Measurements from ENCODE around the gene DCAF4. TPM values are rescaled to one million over a fixed set of nuclear protein-coding genes. Genes with fewer than 3 reads are reported as not detected.

The DCAF4 gene
- total RNA-seq, 1 donor from 2014 or later = 6.9 TPM

GRCh38 chr14:72891666-72892102 lies 34.6 kb upstream of the DCAF4 start:
- no peaks in the 10 kb centered on the region for H3K36me3 ChIP-seq
- intact Hi-C loops (cut with micrococcal nuclease) = loop anchor here (10.0 kb wide), 1 partner anchor 77 kb away; no protein-coding TSS in a partner anchor
- H3K27me3 ChIP-seq (ENCODE audit: low read depth) = peaks cover 15% of the 10 kb centered on the region
- peak overlapping the region; percentile 78 for H3K4me3 ChIP-seq
- peaks cover 63% of the 10 kb centered on the region for H3K4me1 ChIP-seq
- H3K27ac ChIP-seq (replicated peaks) = peak overlapping the region; percentile 90
- TF ChIP-seq, protein P1, sequence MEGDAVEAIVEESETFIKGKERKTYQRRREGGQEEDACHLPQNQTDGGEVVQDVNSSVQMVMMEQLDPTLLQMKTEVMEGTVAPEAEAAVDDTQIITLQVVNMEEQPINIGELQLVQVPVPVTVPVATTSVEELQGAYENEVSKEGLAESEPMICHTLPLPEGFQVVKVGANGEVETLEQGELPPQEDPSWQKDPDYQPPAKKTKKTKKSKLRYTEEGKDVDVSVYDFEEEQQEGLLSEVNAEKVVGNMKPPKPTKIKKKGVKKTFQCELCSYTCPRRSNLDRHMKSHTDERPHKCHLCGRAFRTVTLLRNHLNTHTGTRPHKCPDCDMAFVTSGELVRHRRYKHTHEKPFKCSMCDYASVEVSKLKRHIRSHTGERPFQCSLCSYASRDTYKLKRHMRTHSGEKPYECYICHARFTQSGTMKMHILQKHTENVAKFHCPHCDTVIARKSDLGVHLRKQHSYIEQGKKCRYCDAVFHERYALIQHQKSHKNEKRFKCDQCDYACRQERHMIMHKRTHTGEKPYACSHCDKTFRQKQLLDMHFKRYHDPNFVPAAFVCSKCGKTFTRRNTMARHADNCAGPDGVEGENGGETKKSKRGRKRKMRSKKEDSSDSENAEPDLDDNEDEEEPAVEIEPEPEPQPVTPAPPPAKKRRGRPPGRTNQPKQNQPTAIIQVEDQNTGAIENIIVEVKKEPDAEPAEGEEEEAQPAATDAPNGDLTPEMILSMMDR (IDR thresholded peaks at IDR 0.05; ENCODE audit: borderline replicate concordance) = no peak
- DNase-seq = no peak
- no peaks in the 10 kb centered on the region for H3K9me3 ChIP-seq (replicated peaks)

GRCh38 chr14:72892103-72892878 lies 34.0 kb upstream of the DCAF4 start:
- H3K4me3 ChIP-seq = peak overlapping the region; percentile 78
- intact Hi-C loops (cut with micrococcal nuclease) = loop anchor here (10.0 kb wide), 1 partner anchor 77 kb away; no protein-coding TSS in a partner anchor
- H3K36me3 ChIP-seq = no peaks in the 10 kb centered on the region
- H3K4me1 ChIP-seq = peaks cover 63% of the 10 kb centered on the region
- peak overlapping the region; percentile 90 for H3K27ac ChIP-seq (replicated peaks)
- peaks cover 15% of the 10 kb centered on the region for H3K27me3 ChIP-seq (ENCODE audit: low read depth)
- TF ChIP-seq, protein P1 (IDR thresholded peaks at IDR 0.05; ENCODE audit: borderline replicate concordance) = no peak
- DNase-seq = no peak
- no peaks in the 10 kb centered on the region for H3K9me3 ChIP-seq (replicated peaks)

- Histone ChIP-seq H3K4me3 (peak overlapping the region; percentile 78), H3K27me3 (ENCODE audit: low read depth) (peaks cover 15% of the 10 kb centered on the region), H3K36me3 (no peaks in the 10 kb centered on the region), H3K9me3 (replicated peaks) (no peaks in the 10 kb centered on the region), H3K4me1 (peaks cover 60% of the 10 kb centered on the region), H3K27ac (replicated peaks) (peak overlapping the region; percentile 90)
- TF ChIP-seq, protein P1 (IDR thresholded peaks at IDR 0.05; ENCODE audit: borderline replicate concordance) = no peak
- peak; percentile 26 for DNase-seq
- intact Hi-C loops (cut with micrococcal nuclease) = loop anchor here (10.0 kb wide), 1 partner anchor 78 kb away; no protein-coding TSS in a partner anchor
Observed at GRCh38 chr14:72892879-72893635, 33.2 kb upstream of the DCAF4 start.

GRCh38 chr14:72893636-72894322 lies 32.5 kb upstream of the DCAF4 start, which contains the start of gene DPF3:
TSS of gene DPF3 (minus strand) at chr14:72894101. CDS start at chr14:72894088, 13 bp downstream.
- DNase-seq = peak; percentile 96
- Histone ChIP-seq H3K36me3 (no peaks in the 10 kb centered on the region), H3K4me3 (peak within 1 kb of the TSS; percentile 78), H3K9me3 (replicated peaks) (no peaks in the 10 kb centered on the region), H3K27me3 (ENCODE audit: low read depth) (peaks cover 15% of the 10 kb centered on the region), H3K4me1 (peaks cover 52% of the 10 kb centered on the region), H3K27ac (replicated peaks) (peak within 1 kb of the TSS; percentile 90)
- TF ChIP-seq, protein P1 (IDR thresholded peaks at IDR 0.05; ENCODE audit: borderline replicate concordance) = no peak
- intact Hi-C loops (cut with micrococcal nuclease) = loop anchor here (10.0 kb wide), 1 partner anchor 79 kb away; no protein-coding TSS in a partner anchor

- intact Hi-C loops (cut with micrococcal nuclease) = loop anchor here (10.0 kb wide), 1 partner anchor 79 kb away; no protein-coding TSS in a partner anchor
- Histone ChIP-seq H3K4me3 (peak overlapping the region; percentile 78), H3K27me3 (ENCODE audit: low read depth) (peaks cover 15% of the 10 kb centered on the region), H3K4me1 (peaks cover 47% of the 10 kb centered on the region), H3K36me3 (no peaks in the 10 kb centered on the region), H3K27ac (replicated peaks) (peak overlapping the region; percentile 90), H3K9me3 (replicated peaks) (no peaks in the 10 kb centered on the region)
- TF ChIP-seq, protein P1 (IDR thresholded peaks at IDR 0.05; ENCODE audit: borderline replicate concordance) = no peak
- no peak for DNase-seq
Observed at GRCh38 chr14:72894323-72894622, 32.0 kb upstream of the DCAF4 start.
